HL-60 (cell line): ENCODE results near the gene GOLGA6L7.

Experiments used
- DNase-seq, 2 experiments: peaks; one replicate each; pipeline ENCODE4 v3.0.0-alpha.2; 2010 to 2020; ENCODE audit warnings: low read depth in 1 of 2, low spot score in 1 of 2
- H3K27ac ChIP-seq: fragments of 250-450 bp; sonication (Bioruptor Pico); replicated peaks from 2 replicates; pipeline ENCODE4 v1.5.1; 2020; ENCODE audit warnings: mild to moderate bottlenecking, moderate library complexity
- H3K27me3 ChIP-seq: fragments of 250-450 bp; sonication (Bioruptor Pico); 2 replicates; pipeline ENCODE4 v1.5.1; 2021; ENCODE audit warnings: mild to moderate bottlenecking, moderate library complexity; ENCODE audit not compliant: insufficient read depth, poor library complexity, severe bottlenecking
- H3K4me3 ChIP-seq: replicated peaks from 2 replicates; pipeline ENCODE4 v1.5.1; 2011; ENCODE audit warnings: mild to moderate bottlenecking, control low read depth, low read length; ENCODE audit not compliant: insufficient read depth
- CTCF ChIP-seq: IDR thresholded peaks from one replicate; pipeline ENCODE4 v1.5.1; 2011; ENCODE audit warnings: low read length, control low read depth, inconsistent platforms; ENCODE audit not compliant: insufficient read depth
- GABPA ChIP-seq: IDR thresholded peaks from 2 replicates; pipeline ENCODE4 v1.6.1; 2012; ENCODE audit warnings: low read depth
- POLR2AphosphoS5 ChIP-seq: IDR thresholded peaks from 2 replicates; pipeline ENCODE4 v1.6.1; 2012; ENCODE audit warnings: low read depth
- REST ChIP-seq: IDR thresholded peaks from 2 replicates; pipeline ENCODE4 v1.6.1; 2012; ENCODE audit warnings: low read depth; ENCODE audit not compliant: insufficient replicate concordance
- SPI1 ChIP-seq: IDR thresholded peaks from 2 replicates; pipeline ENCODE4 v1.6.1; 2012; ENCODE audit warnings: low read depth, mild to moderate bottlenecking, borderline replicate concordance

GOLGA6L7 gene

GRCh38 chr15:28886431-28887338 is 38.2 kb upstream of the GOLGA6L7 start:
- DNase-seq, result no peak
- no peak for TF ChIP-seq SPI1
- TF ChIP-seq GABPA, result no peak
- TF ChIP-seq POLR2AphosphoS5, result no peak
- no peak for TF ChIP-seq REST
- no peak for TF ChIP-seq CTCF
- H3K27ac ChIP-seq, result no peak overlapping the region
- H3K27me3 ChIP-seq, result peaks cover 19% of the 10 kb centered on the region
- no peak overlapping the region for H3K4me3 ChIP-seq

GRCh38 chr15:28885630-28886430 is 37.4 kb upstream of the GOLGA6L7 start, which contains the start of gene APBA2:
TSS of gene APBA2 (plus strand) at chr15:28885974. CDS start at chr15:29053885, 167,911 bp downstream.
- peaks cover 19% of the 10 kb centered on the region for H3K27me3 ChIP-seq
- TF ChIP-seq REST (no peak), GABPA (no peak), POLR2AphosphoS5 (no peak), SPI1 (no peak)
- DNase-seq, result no peak
- H3K27ac ChIP-seq, result no peak within 1 kb of the TSS
- no peak within 1 kb of the TSS for H3K4me3 ChIP-seq

- Histone ChIP-seq H3K27ac (no peak overlapping the region), H3K4me3 (no peak overlapping the region), H3K27me3 (peaks cover 19% of the 10 kb centered on the region)
- TF ChIP-seq SPI1, result no peak
- TF ChIP-seq CTCF, result no peak
- TF ChIP-seq POLR2AphosphoS5, result no peak
- TF ChIP-seq REST, result no peak
- TF ChIP-seq GABPA, result no peak
- DNase-seq, result no peak
These were observed 36.7 kb upstream of the GOLGA6L7 start for GRCh38 chr15:28885128-28885629.
